ENCODE data around the gene TMCC1.
A peak's percentile ranks its signal among the peaks of the same experiment; 100 is the strongest.
"Not testable (repeated sequence)": the region's sequence is repeated elsewhere in the genome, so short reads cannot be mapped to it uniquely, and the experiment has no call there.

The TMCC1 gene

DNA sequence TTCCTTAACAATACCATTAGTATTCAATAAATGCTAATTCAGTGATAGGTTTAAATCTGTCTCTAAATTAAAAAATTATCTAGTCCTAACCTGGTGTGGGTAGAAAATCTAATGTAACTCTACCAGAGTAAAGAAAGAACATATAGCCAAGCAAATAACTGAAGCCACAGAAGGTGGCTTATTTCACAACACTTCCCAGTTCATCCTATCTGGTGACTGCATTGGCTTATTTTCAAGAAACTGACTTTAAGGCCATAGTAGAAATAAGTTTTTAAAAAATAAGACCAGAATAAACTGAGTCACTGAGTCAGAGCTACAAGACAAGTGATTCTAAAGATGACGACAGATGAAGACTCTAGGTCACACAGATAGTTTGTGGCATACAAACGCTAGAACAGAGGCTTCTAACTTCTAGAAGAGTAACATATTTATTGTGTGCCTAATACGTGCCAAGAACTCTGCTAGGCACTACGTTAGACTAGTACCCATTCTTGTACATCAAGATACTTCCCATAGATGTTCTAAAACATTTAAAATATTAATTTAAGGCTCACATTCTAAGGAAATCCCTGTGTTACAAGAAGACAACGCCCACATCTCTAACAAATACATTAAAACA lies 25.9 kb downstream of the TMCC1 start:
- no peak overlapping the region for H3K27ac ChIP-seq
- TF ChIP-seq, protein P1, sequence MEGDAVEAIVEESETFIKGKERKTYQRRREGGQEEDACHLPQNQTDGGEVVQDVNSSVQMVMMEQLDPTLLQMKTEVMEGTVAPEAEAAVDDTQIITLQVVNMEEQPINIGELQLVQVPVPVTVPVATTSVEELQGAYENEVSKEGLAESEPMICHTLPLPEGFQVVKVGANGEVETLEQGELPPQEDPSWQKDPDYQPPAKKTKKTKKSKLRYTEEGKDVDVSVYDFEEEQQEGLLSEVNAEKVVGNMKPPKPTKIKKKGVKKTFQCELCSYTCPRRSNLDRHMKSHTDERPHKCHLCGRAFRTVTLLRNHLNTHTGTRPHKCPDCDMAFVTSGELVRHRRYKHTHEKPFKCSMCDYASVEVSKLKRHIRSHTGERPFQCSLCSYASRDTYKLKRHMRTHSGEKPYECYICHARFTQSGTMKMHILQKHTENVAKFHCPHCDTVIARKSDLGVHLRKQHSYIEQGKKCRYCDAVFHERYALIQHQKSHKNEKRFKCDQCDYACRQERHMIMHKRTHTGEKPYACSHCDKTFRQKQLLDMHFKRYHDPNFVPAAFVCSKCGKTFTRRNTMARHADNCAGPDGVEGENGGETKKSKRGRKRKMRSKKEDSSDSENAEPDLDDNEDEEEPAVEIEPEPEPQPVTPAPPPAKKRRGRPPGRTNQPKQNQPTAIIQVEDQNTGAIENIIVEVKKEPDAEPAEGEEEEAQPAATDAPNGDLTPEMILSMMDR (conservative IDR thresholded peaks at IDR 0.05): no peak

DNA sequence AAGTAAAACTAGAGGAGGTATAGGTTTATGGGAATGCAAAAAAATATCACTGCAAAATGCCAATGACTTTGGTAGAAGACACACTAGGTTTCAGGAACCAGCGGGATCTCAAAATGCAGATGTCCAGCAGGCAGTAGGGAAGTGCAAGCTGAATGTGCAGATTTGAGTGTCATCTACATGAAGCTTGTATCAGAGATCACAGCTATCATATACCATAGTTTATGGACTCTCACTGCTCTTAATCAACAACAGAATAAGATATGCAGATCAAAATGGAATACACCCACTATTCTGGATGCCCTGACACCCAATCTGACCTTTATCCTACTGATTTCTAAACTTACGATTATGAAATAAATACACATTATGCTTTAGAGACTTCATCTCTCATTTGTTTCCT lies 27.7 kb downstream of the TMCC1 start:
- peak overlapping the region; percentile 63; the same call in 1 of the 2 replicates for H3K27ac ChIP-seq
- TF ChIP-seq, protein P1 (conservative IDR thresholded peaks at IDR 0.05): no peak

GRCh38 chr3:129864519-129864918 lies 29.0 kb downstream of the TMCC1 start:
- TF ChIP-seq, protein P1 (conservative IDR thresholded peaks at IDR 0.05): no peak
- H3K27ac ChIP-seq: peak overlapping the region; percentile 63

DNA sequence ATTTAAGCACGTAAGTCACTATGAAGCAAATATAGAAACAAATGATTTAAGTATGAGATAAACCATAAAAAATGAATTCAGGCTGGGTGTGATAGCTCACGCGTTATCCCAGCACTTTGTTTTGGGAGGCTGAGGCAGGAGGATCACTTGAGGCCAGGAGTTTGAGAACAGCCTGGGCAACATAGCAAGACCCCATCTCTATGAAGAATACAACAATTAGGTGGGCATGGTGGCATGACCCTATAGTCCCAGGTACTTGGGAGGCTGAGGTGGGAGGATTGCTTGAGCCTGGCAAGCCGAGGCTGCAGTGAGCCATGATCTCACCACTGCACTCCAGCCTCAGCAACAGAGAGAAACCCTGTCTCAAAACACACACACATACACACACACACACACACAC lies 34.2 kb downstream of the TMCC1 start:
- TF ChIP-seq, protein P1 (conservative IDR thresholded peaks at IDR 0.05): no peak
- H3K27ac ChIP-seq: no peak overlapping the region

GRCh38 chr3:129857899-129858298 lies 35.6 kb downstream of the TMCC1 start:
- H3K27ac ChIP-seq: no peak overlapping the region
- TF ChIP-seq, protein P1 (conservative IDR thresholded peaks at IDR 0.05): no peak

- H3K27ac ChIP-seq: not testable (repeated sequence)
Observed at GRCh38 chr3:129856790-129857189, 36.7 kb downstream of the TMCC1 start.

- no peak overlapping the region for H3K27ac ChIP-seq
- TF ChIP-seq, protein P1 (conservative IDR thresholded peaks at IDR 0.05): no peak
Observed at GRCh38 chr3:129855832-129856419, 37.6 kb downstream of the TMCC1 start.

DNA sequence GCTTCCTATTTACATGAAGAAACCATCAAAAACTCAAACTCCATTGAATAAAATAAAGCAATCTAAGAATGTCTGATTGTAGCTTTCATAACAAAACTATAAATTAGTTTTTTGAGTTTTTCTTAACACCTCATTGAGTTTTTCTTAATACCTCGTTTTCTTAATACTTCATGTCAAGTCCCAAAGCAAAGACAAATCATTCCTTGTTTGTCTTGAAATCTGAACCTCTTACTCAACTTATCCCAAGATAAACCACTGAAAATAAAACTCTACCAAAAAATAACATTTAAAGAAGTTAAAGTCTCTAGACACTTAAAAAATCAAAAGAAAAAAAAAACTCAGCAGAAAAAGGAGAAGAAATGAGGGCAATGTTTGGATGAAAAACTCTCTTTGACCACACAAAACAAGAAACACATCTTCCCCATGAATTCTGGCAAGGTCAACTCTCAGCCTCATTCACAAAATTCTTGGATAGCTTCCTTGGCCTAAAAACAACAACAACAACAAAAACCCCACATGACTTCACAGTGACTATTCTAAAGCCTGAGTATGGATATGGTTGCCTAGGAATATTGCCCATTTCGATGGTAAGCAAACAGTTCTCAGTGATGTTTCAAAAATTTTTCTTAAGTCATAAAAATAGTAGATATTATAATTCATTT lies 38.2 kb downstream of the TMCC1 start:
- H3K27ac ChIP-seq: no peak overlapping the region
- TF ChIP-seq, protein P1 (conservative IDR thresholded peaks at IDR 0.05): no peak
